Stimulated activated CD8-positive, alpha-beta memory T cell treated with anti-CD3 and anti-CD28 coated beads, Interleukin-7, amount 100 ng/mL, for 1 hour (primary cell): Measurements from ENCODE around the gene ZNF382.
"Not testable (repeated sequence)": the region's sequence is repeated elsewhere in the genome, so short reads cannot be mapped to it uniquely, and the experiment has no call there.

Experiments used
- DNase-seq, 2 donors: peaks; one replicate each; pipeline ENCODE4 v3.0.0-alpha.2; 2020; ENCODE audit warnings: low read depth in 2 of 2

The ZNF382 gene

DNA sequence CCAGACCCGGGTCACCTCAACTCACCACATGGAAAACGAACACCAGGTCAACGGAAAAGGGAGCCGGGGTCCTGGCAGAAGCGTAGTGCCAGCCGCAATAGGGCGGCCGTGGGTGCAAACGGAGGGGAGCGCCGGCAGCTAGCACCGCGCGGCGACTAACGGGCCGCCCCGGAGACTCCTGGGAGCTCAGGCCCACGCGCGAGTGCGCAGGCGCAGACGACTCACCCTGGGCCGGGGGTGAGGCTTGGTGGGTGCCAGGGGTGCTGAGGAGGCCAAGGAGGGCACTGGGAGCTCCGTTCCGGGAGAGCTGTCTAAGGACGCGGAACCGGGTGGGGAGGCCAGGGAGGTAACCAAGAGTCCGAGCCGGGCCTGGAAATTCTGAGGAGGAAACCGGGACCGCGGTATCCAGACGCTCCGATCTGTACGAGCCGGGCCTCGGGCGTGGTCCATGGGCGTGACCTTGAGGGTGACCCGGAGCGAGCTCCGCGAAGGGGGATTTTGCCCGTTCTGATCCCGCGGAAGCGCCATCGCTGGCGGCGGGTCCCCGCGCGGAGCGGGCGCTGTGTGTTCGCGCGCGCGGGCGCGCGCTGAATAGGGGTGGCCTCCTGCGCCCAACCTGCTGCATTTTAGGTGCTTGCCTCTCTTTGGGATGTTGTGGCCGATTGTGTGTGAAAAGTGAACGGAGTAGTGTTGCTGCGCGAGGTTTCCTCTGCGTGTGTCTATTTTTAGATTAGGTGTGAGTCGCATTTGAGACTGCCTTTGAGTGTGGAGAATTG is at the start of gene ZNF382:
ZNF382 (plus strand) TSS at position 213 of the 776 bp plus-strand sequence. CDS start 4,602 bp downstream, outside the sequence.
- DNase-seq, result peak; percentile 66 to 77

DNA sequence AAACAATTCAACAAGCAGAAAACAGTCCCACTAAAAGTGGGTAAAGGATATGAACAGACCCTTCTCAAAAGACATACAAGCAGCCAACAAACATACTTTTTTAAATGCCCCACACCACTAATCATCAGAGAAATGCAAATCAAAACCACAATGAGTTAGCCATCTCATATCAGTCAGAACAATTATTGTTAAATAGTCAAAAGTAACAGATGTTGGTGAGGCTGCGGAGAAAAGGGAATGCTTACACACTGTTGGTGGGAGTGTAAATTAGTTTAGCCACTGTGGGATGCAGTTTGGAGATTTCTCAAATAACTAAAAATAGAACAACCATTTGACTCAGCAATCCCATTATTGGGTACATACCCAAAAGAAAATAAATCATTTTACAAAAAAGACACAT is 40.7 kb upstream of the ZNF382 start:
- DNase-seq, result no peak

DNA sequence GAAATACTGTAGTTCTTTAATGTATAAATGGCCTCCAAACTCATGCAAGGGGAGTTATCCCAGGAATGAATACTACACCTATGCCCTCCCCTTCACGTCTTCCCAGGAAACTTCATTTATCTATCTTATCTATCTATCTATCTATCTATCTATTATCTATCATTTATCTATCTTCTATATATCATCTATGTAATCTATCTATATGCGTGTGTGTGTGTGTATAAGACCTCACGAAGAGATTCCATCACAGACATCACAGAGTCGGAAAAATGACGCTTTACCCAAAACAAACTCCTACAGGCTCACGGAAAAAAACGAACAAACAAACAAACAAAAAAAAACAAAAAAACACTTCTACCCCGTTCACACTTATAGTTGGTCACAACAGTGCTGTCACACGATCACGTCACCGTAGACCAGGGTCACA is 32.5 kb upstream of the ZNF382 start:
- no peak for DNase-seq

DNA sequence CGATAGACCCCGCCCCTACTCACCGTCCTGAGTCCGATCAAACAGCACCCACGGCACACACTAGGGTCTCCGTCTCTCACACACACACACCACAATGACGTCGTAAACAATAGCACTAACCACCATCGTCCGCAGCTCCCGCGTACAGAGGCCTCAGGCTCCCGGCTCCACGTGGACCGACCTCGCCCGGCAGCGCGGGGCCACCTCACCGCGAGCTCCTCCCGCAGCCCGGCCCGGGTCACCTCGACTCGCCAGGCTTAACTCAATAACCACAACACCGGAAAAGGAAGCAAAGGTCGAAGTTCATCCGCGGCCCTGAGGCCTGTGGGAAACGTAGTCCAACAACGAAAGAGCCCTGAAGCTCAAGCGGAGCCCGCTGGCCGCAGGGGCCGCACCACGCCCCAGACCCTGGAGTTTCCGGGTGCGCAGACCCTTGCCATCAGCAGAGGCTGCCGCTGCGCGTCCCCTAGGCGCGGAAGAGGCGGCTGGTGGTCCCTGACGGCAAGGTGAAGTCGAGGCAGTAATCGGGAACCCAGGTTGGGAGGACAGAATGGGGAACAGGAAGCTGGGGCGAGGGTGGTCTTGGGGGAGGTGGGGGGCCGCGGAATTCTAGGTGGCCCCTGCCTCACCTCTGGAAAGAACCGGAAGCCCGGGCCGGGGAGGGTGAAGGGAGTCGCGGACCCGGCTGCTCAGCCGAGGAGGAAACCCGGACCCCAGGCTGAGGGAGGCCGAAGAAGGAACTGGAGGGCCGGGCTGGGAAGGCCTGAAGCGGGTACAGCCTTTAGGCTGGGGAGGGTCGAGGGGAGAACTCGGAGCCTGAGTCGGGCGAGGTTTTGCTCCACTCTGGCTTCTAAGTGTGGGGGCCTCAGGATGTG is 31.9 kb upstream of the ZNF382 start, which contains the start of gene ZNF529:
ZNF529 (minus strand) TSS at position 273 of the 875 bp plus-strand sequence. CDS start 946 bp downstream, outside the sequence.
- peak; percentile 64 to 69 for DNase-seq

DNA sequence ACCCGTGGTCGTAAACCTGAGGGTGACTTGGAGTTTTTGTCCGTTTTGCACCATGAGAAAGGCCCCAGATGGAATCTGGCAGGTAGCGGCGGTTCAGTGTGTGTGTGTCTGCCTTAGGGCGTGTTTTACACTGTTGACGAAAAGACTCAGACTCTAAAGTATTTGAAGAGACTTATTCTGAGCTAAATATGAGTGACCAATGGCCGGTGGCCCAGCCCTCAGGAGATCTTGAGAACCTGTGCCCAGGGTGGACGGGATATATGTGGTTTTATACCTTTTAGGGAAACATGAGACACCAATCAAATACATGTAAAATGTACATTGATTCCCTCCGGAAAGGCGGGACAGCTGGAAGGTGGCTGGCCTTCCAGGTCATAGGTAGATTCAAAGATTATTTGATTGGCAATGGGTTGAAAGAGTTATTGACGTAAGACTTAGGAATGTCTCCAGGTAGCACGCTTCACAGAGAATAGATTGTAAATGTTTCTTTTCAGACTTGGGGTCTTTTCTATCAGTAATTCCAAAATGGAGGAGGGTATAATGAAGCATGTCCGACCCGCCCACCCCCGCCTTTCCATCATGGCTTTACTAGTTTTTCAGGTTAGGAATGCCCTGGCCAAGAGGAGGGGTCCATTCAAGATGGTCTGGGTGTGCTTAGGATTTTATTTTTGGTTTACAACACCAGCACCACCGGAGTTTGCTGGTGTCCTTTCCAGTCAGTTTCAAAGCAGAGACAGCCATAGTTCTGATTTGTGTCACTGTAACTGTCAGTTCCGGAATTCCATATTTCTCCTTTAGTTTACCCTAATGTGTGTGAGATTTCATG is 31.0 kb upstream of the ZNF382 start:
- DNase-seq, result no peak

DNA sequence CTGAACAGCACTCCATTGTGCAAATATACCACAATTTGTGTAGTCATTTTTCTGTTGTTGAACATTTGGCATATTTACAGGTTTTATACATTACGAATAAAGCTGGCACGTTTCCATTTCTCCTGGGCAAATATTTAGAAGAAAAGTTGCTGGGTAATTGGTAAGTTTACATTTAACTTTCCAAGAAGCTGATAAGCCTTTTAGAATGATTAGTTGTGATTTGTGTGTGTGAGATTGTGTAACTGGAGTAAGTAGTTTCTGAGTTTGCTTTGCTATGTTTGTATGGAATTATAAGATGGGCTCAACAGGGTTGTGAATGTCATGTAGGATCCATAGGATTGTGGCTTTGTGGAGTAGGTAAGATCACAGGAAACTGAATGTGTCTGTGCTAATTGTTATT is 30.4 kb upstream of the ZNF382 start:
- DNase-seq, result no peak

DNA sequence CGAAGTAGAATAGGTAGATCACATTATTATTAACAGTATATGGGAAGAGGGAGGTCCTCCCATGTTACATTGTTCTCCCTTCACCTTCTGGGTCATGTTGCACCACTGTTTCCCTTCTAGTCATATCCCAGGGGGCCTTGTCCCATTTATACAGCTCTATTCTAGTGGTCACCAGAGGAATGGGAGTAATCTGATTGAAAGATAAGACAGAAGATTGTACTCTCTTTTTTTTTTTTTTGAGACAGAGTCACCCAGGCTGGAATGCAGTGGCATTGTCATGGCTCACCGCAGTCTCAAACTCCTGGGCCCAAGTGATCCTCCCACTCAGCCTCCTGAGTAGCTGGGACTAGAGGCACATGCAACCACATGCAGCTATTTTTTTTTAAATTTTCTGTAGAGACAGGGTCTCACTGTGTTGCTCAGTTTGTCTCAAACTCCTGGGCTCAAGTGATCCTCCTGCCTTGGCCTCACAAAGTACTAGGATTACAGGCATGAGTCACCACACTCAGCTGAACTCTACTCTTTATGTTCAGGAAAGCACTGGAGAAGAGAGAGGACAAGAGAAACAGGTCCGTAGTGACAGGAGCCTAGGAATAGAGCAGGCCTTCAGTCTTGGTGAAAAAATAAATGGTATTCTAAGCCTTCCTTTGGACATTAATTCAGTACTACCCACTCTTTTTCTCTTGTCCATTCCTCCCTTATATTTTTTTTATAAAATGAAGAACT is 27.7 kb upstream of the ZNF382 start:
- DNase-seq, result no peak

DNA sequence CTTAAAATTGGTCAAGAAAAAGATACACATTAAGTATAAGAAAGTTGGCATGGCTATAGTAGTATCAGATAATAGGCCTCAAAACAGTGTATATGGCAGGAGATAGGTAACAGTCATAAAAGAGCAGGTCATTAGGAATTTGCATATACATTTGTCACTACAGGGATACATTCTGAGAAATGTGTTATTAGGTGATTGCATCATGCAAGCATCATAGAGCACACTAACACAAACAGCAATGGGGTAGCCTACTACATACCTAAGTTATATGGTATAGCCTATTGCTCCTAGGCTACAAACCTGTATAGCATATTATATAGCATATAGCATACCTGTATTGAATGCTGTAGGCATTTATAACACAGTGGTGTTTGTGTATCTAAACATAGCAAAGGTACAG is 25.9 kb upstream of the ZNF382 start:
- DNase-seq, result no peak

DNA sequence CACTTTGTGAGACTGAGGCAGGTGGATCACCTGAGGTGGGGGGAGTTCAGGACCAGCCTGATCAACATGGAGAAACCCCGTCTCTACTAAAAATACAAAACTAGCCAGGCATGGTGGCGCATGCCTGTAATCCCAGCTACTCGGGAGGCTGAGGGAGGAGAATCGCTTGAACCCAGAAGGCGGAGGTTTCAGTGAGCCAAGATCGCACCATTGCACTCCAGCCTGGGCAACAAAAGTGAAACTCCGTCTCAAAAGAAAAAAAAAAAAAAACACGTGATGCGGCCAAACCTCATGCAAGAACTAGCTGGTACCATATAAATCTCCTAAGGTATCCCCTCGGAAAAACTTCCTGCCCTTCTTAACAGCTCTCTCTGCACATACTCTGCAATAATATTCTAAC is 2.4 kb upstream of the ZNF382 start:
- DNase-seq, result not testable (repeated sequence)

DNA sequence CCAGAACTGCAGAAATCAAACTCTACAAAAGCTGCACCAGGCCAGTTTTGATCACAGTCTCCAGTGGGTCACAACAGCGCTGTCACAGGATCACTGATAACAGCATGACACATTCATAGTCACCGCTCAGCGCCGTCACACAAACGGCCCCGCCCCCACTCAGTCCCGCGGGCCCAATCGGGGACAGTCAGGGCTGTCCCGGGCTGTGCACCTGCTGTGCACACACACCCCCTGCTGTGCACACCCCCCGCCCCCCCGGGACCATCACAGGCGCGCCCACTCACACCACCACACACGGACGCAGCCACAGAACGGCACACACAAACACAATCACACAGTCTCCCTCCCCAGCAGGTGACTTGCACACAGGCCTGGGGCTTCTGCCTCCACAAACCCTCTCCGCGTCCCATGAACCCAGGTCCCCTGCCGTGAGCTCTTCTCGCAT is 435 bp upstream of the ZNF382 start:
- peak; percentile 59 to 74 for DNase-seq

DNA sequence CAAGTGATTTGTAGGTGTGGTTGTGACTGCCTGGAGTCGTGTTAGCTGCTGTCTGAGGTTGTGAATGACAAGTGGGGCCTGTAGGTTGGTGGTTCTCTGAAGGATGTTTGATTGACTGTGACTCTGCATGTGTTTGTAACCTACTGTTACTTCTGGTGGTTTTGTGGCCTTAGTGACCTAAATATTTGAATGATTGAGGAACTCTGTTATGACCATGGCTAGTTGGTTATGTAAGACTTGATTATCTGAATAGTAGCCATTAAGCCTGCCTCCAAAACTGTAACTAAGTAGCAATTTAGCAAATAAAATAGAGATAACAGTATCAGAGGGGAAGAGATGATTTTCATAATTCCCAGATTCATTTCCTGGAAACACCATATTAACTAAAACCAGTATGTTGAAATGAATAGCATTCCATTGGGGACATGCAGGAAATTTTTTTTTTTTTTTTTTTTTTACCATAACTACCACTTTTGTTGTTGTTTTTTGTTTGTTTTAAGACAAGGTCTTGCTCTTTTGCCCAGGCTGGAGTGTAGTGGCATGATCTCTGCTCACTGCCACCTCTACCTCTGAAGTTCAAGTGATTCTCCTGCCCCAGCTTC is 865 bp downstream of the ZNF382 start:
- DNase-seq, result no peak

DNA sequence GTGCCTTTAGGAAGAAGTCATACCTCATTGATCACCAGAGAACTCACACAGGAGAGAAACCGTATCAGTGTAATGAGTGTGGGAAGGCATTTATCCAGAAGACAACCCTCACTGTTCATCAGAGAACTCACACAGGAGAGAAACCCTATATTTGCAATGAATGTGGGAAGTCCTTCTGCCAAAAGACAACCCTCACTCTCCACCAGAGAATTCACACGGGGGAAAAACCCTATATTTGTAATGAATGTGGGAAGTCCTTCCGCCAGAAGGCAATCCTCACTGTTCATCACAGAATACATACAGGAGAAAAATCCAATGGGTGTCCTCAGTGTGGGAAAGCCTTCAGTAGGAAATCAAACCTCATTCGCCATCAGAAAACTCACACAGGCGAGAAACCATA is 21.9 kb downstream of the ZNF382 start:
- no peak for DNase-seq

DNA sequence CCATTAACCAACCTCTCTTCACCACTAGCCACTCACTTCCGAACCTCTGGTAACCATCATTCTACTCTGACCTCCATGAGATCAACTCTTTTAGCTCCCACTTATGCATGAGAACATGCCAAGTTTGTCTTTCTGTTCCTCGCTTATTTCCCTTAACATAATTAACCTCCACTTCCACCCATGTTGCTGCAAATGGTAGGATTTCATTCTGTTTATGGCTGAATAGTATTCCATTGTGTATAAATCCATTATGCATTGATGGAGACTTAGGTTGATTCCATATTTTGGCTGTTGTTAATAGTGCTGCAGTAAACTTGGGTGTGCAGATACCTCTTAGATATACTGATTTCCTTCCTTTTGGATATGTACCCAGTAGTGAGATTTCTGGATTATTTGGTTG is 30.2 kb downstream of the ZNF382 start:
- no peak for DNase-seq

DNA sequence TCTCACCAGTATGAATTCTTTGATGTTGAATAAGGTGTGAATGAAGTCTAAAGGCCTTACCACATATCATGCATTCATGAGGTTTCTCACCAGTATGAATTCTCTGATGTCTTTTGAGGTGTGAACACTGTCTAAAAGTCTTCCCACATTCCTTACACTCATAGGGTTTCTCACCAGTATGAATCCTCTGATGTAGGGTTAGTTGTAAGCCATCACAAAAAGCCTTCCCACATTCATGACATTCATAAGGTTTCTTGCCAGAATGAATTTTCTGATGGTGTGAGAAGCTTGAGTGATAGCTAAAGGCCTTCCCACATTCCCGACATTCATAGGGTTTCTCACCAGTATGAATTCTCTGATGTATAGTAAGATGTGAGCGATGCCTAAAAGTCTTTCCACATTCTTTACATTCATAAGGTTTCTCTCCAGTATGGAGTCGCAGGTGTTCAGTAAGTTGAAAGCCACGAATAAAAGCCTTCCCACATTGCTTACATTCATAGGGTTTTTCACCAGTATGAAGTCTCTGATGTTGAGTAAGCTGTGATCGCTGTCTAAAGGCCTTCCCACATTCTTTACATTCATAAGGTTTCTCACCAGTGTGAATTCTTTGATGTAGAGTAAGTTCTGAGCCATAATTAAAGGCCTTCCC is 33.9 kb downstream of the ZNF382 start:
- DNase-seq, result no peak

DNA sequence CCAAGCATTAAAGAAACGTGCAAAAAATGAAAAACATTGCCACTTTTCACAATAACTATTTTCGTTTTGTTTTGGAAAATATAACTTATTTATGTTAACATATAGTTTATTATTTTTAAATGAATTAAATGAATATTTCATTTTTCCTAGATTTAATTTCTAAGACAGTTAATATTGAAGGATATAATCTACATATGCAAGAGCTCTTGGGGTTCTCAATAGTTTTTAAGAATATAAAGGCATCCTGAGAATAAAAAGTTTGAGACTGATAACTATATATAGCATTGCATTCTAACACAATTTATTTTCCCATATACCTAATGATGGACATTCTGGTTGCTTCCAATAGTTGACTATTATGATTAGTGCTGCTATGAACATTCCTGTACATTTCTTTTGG is 41.6 kb downstream of the ZNF382 start:
- DNase-seq, result no peak

DNA sequence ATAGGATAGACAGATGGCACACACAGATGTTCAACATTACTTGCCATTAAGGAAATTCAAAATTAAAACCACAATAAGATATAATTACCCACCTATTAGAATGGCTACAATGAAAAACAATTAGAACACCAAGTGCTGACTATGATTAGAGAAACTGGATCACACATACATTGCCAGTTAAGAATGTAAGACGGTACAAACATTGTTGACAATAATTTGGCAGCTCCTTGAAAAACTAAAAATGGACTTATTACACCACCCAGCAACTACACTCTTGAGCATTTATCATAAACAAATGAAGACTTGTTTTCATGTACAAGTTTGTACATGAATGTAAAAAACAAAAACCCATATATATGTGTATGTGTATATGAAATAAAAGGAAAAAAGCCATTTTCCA is 47.8 kb downstream of the ZNF382 start:
- DNase-seq, result no peak

DNA sequence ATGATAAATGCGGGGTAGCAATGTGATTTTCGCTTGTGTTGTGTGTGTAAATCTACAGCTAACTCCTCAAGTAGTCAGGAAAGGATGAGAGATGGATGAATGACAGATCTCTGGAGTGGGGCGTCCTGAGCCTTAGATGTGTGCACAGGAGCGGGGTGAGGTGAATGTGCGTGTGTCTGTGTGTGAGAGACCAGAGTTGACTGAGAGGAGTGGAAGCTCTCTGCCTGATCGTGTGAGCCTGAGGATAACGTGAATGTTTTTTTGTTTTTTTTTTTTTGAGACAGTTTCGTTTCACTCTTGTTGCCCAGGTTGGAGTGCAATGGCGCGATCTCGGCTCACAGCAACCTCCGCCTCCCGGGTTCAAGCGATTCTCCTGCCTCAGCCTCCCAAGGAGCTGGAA is 60.7 kb downstream of the ZNF382 start:
- DNase-seq, result no peak

DNA sequence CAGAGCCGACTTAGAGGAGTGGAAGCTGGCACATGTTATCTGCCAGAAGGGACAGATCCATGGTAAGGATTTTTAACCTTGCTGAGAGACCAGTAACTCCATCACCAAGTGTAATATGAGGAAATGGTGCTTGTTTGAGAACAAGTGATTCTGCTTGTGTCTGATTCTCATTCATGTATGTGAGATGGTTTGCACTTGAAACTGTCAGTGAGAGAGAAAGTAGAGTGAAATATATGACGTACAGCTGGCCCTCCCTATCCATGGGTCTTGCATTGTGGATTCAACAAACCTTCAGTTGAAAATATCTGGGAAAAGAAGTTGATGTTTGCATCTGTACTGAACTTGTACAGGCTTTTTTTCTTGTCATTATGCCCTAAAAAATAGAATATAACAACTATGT is 63.5 kb downstream of the ZNF382 start:
- no peak for DNase-seq

DNA sequence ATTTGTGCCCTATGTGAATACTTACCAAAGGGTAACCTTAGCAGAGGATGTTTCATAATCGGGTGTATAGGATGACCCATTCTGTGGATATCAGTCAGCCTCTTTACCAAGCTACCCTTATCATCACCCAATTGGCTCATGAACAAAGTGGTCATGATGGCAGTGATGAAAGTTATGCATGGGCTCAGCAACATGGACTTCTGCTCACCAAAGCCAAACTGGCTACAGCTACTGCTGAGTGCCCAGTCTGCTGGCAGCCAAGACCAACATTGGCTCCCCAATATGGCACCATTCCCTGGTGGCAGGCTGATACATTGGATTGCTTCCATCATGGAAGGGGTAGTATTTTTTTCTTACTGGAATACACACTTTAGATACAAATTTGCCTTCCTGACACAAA is 67.3 kb downstream of the ZNF382 start:
- no peak for DNase-seq

DNA sequence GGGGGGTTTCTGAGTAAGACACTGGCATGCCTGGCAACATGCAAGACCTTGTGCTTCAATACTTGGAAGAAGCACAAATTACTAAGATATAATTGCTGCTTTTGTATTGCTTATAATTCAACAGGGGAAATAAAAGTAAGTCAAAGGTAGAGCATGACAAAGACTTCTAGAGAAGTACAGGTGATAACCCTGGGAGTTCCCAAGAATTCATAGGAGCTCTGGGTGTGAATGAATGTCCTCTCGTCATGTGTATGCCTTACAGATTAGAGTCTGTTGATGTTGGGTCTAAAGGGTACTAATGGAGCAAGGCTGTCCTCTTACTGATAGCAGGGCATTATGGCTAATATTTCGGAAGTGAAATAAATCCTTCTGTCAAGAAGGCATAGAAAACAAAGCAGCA is 69.1 kb downstream of the ZNF382 start:
- DNase-seq, result no peak
